ENCODE measurements around the gene HSP90B1. TPM values are rescaled to one million over a fixed set of nuclear protein-coding genes. Genes with fewer than 3 reads are reported as not detected.
A peak's percentile ranks its signal among the peaks of the same experiment; 100 is the strongest.

HSP90B1 gene
- total and polyA plus RNA-seq, 12 donors = 203 to 1,021 (median 297) TPM

GRCh38 chr12:103929046-103929783 lies 995 bp upstream of the HSP90B1 start:
- Histone ChIP-seq H3K4me3 (peak overlapping the region; percentile 37 to 95 (median 68)), H3K4me1 (peaks cover 5 to 51% (median 40%) of the 10 kb centered on the region in 9 donors), H3K36me3 (peaks cover 0 to 30% (median 9%) of the 10 kb centered on the region in 9 donors), H3K27ac (peak overlapping the region; percentile 85 to 98 (median 94)), H3K9me3 (no peaks in the 10 kb centered on the region), H3K27me3 (no peaks in the 10 kb centered on the region)
- intact Hi-C loops (cut with DNase I) = loop anchor here in 2 of 10 donors (5.0 kb wide), 3 partner anchors 38 to 302 kb away; partner anchors contain the start of gene TDG (in 1 of the 2)
- 0 to 2% methylated on average over 37 of the region's 37 CpGs for WGBS, 2 donors
- TF ChIP-seq, protein P1, sequence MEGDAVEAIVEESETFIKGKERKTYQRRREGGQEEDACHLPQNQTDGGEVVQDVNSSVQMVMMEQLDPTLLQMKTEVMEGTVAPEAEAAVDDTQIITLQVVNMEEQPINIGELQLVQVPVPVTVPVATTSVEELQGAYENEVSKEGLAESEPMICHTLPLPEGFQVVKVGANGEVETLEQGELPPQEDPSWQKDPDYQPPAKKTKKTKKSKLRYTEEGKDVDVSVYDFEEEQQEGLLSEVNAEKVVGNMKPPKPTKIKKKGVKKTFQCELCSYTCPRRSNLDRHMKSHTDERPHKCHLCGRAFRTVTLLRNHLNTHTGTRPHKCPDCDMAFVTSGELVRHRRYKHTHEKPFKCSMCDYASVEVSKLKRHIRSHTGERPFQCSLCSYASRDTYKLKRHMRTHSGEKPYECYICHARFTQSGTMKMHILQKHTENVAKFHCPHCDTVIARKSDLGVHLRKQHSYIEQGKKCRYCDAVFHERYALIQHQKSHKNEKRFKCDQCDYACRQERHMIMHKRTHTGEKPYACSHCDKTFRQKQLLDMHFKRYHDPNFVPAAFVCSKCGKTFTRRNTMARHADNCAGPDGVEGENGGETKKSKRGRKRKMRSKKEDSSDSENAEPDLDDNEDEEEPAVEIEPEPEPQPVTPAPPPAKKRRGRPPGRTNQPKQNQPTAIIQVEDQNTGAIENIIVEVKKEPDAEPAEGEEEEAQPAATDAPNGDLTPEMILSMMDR (IDR thresholded peaks at IDR 0.05) = no peak
- ATAC-seq = peak; percentile 60 to 80 (median 71)
- DNase-seq = peak; percentile 80 to 92

DNA sequence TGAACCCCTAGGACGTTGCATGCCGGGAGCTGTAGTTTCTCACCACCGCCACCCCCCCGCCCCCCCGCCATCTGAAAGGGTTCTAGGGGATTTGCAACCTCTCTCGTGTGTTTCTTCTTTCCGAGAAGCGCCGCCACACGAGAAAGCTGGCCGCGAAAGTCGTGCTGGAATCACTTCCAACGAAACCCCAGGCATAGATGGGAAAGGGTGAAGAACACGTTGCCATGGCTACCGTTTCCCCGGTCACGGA lies 501 bp upstream of the HSP90B1 start:
- H3K4me1 ChIP-seq = peaks cover 5 to 56% (median 45%) of the 10 kb centered on the region in 9 donors
- intact Hi-C loops (cut with DNase I) = loop anchor here in 6 of 10 donors (1.0 to 5.0 kb wide), 9 partner anchors 27 to 302 kb away; partner anchors contain the start of gene TDG (in 3 of the 6)
- WGBS, 2 donors = 0 to 1% methylated on average over 18 of the region's 18 CpGs
- DNase-seq = no peak
- H3K27ac ChIP-seq = peak overlapping the region; percentile 85 to 98 (median 94)
- H3K36me3 ChIP-seq = peaks cover 0 to 34% (median 14%) of the 10 kb centered on the region in 9 donors
- peak overlapping the region; percentile 37 to 95 (median 68) for H3K4me3 ChIP-seq
- ATAC-seq = no peak
- no peaks in the 10 kb centered on the region for H3K9me3 ChIP-seq
- no peaks in the 10 kb centered on the region for H3K27me3 ChIP-seq
- TF ChIP-seq, protein P1 (IDR thresholded peaks at IDR 0.05) = no peak

DNA sequence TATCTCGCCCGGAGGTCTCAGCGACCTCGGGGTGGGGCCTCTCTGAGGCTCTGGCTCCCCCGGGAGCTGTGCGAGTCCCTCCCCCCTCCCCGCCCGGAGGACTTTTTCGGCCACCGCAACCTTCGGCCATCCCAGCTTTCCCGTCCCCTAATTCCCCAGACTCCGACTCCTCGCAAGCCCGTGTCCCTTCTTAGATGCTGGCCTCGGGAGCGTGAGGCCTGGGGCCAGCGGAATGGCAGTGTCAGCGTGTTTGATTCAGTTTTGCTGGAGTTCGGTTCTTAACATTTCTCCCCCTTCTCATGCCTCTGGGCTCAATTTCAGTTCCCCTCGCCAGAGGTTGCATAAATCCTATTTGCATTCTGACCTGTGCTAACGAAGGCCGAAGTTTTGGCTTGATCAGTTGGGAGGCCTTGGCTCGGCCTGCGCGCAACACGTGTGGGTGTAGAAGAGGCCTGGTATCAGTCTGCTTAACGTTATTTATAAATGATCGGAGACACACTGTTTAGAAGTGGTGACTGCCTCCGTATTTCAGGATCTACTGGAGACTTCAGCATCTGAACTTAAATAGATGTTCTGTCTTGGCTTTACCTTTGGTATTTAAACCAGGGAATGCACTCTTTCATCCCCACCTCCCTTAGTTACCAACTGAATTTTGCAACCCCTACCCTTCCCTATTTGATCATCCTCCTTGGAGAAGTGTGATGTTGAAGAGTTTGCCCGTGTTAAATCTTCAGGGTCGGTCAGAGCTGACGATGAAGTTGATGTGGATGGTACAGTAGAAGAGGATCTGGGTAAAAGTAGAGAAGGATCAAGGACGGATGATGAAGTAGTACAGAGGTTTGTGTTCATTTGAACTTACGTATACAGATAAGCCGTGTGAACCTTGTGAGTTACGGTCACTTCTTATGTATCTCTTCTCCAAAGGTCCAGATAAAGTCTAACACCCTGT lies 851 bp downstream of the HSP90B1 start:
- peak overlapping the region; percentile 84 to 98 (median 92) for H3K27ac ChIP-seq
- ATAC-seq = peak in 7 of 8 donors; percentile 5 to 54 (median 15)
- H3K36me3 ChIP-seq = peaks cover 0 to 48% (median 24%) of the 10 kb centered on the region in 9 donors
- H3K27me3 ChIP-seq = no peaks in the 10 kb centered on the region
- peak overlapping the region; percentile 61 to 95 (median 78) for H3K4me3 ChIP-seq
- 1% methylated on average over 37 of the region's 37 CpGs for WGBS, 2 donors
- DNase-seq = peak; percentile 38 to 47
- peaks cover 5 to 70% (median 58%) of the 10 kb centered on the region in 9 donors for H3K4me1 ChIP-seq
- TF ChIP-seq, protein P1 (IDR thresholded peaks at IDR 0.05) = no peak
- intact Hi-C loops (cut with DNase I) = loop anchor here in 6 of 10 donors (1.0 to 5.0 kb wide), 8 partner anchors 26 to 176 kb away; partner anchors contain the start of gene TDG (in 2 of the 6)
- no peaks in the 10 kb centered on the region for H3K9me3 ChIP-seq

GRCh38 chr12:103933237-103933636 lies 3.0 kb downstream of the HSP90B1 start:
- peak overlapping the region in 1 of 10 donors; percentile 61 for H3K4me3 ChIP-seq
- WGBS, 2 donors = 70 to 74% methylated on average over 2 of the region's 2 CpGs
- DNase-seq (no peak), ATAC-seq (no peak)
- intact Hi-C loops (cut with DNase I) = loop anchor here in 2 of 10 donors (5.0 kb wide), 3 partner anchors 34 to 174 kb away; partner anchors contain the start of gene TDG (in 1 of the 2)
- peaks cover 0 to 70% (median 46%) of the 10 kb centered on the region in 9 donors for H3K36me3 ChIP-seq
- H3K27me3 ChIP-seq = no peaks in the 10 kb centered on the region
- TF ChIP-seq, protein P1 (IDR thresholded peaks at IDR 0.05) = no peak
- no peak overlapping the region for H3K27ac ChIP-seq
- H3K9me3 ChIP-seq = no peaks in the 10 kb centered on the region
- H3K4me1 ChIP-seq = peaks cover 5 to 71% (median 65%) of the 10 kb centered on the region in 9 donors

All from heart right ventricle (tissue), 16 donors.